ENCODE results near the gene RERGL.

- TF ChIP-seq EZH2 (IDR thresholded peaks at IDR 0.05; ENCODE audit: insufficient read depth, low read length) (no peak), CTCF (IDR thresholded peaks at IDR 0.05; ENCODE audit: insufficient read depth, low read depth, low read length) (no peak)
Observed at GRCh38 chr12:18084080-18084479, 5.9 kb downstream of the RERGL start.
